Pancreas (tissue), 10 donors: Measurements from ENCODE around the gene AVPR1B. TPM values are rescaled to one million over a fixed set of nuclear protein-coding genes. Genes with fewer than 3 reads are reported as not detected.

Experiments
- ATAC-seq, 4 donors: fragments of 200-7000 bp; cut with Tn5 transposase; one replicate each; pipeline versions ENCODE4 v1.8.0 to v1.9.1; 2020; ENCODE audit warnings: mild to moderate bottlenecking in 4 of 4, moderate library complexity in 4 of 4
- DNase-seq, 6 donors: peaks; one replicate each; pipeline ENCODE4 v3.0.0-alpha.2; 2020
- FAIRE-seq: peaks from 2 replicates; lab custom pipeline; 2012; peaks lifted over from hg19 to GRCh38; lab: Jason Lieb, UNC
- H3K27ac ChIP-seq, 4 donors: fragments of 200-600 bp; sonication (generic); 1 replicate in 3 of 4; 2 replicates in 1 of 4; pipeline versions ENCODE4 v1.5.0 to v1.8.0; 2020
- H3K27me3 ChIP-seq, 4 donors: fragments of 200-600 bp; one replicate each; pipeline ENCODE4 v1.8.0; 2021
- H3K36me3 ChIP-seq, 3 donors: fragments of 200-600 bp; sonication (generic) in 1 of 3; one replicate each; pipeline versions ENCODE4 v1.5.0 to v1.8.0; 2020 to 2021
- H3K4me1 ChIP-seq, 3 donors: fragments of 200-600 bp; one replicate each; pipeline ENCODE4 v1.8.0; 2021
- H3K4me3 ChIP-seq, 4 donors: fragments of 200-600 bp; sonication (generic) in 2 of 4; one replicate each; pipeline versions ENCODE4 v1.5.0 to v1.8.0; 2020 to 2021
- H3K9me3 ChIP-seq, 4 donors: fragments of 200-600 bp; one replicate each; pipeline ENCODE4 v1.8.0; 2021
- WGBS, 2 donors: extraction: QIAGEN DNeasy Blood & Tissue Kit; methylation state at CpG; one replicate each; pipeline ENCODE4 v1.1.7; 2013; 5-methylcytosine and 5-hydroxymethylcytosine counted together
- intact Hi-C, 3 donors: fragments of 100-400 bp; cut with DNase I; formaldehyde crosslinking; loops; one replicate each; pipeline versions ENCODE4 v1.11.1 to v1.14.2; 2022
- polyA plus RNA-seq, 2 donors: library from polyadenylated mRNA; stranded (reverse); fragments of 200-250 nt; gene quantifications; one replicate each; pipeline ENCODE4 v1.2.3, GENCODE V29; 2013
- total RNA-seq, 6 donors: library from RNA; stranded (reverse); fragmentation: NEBNext Ultra II Directional in 4 of 6; extraction: Animal tissue kit (Norgen Biotek cat#: 25700) in 4 of 6; gene quantifications; one replicate each; pipeline versions ENCODE4 v1.2.1 to v1.2.4, GENCODE V29; 2021 to 2023
- TF ChIP-seq, protein P1 (sequence below), 4 donors: fragments of 200-600 bp; sonication (generic) in 3 of 4; IDR thresholded peaks; one replicate each; pipeline versions ENCODE4 v1.5.0 to v1.8.0; 2021; ENCODE audit warnings: antibody characterized with exemption in 4 of 4
- donor health status: healthy with polysubstance abuse.
- donor health status: DM: no; HTN: no; CAD: no; lungs with moderate emphysema.
- donor health status: DM: no; HTN: no; CAD: no.
- donor health status: control.
- donor health status: control.
- donor health status: Bipolar disorder and iron deficiency.
- donor health status: DM: yes; HTN: yes; CAD: no.
- donor health status: DM: no; HTN: no; CAD: no.
- donor health status: DM: no; HTN: no; CAD: no.
- donor health status: DM: yes; HTN: yes; CAD: no.

Gene AVPR1B
- total and polyA plus RNA-seq, 8 donors, result 0.13 to 1.1 (median 0.28) TPM

- DNase-seq (no peak), ATAC-seq (no peak), FAIRE-seq (no peak)
- intact Hi-C loops, result no loop called here
- H3K9me3 ChIP-seq, result no peaks in the 10 kb centered on the region
- no peaks in the 10 kb centered on the region for H3K4me1 ChIP-seq
- no peak overlapping the region for H3K27ac ChIP-seq
- TF ChIP-seq, protein P1, sequence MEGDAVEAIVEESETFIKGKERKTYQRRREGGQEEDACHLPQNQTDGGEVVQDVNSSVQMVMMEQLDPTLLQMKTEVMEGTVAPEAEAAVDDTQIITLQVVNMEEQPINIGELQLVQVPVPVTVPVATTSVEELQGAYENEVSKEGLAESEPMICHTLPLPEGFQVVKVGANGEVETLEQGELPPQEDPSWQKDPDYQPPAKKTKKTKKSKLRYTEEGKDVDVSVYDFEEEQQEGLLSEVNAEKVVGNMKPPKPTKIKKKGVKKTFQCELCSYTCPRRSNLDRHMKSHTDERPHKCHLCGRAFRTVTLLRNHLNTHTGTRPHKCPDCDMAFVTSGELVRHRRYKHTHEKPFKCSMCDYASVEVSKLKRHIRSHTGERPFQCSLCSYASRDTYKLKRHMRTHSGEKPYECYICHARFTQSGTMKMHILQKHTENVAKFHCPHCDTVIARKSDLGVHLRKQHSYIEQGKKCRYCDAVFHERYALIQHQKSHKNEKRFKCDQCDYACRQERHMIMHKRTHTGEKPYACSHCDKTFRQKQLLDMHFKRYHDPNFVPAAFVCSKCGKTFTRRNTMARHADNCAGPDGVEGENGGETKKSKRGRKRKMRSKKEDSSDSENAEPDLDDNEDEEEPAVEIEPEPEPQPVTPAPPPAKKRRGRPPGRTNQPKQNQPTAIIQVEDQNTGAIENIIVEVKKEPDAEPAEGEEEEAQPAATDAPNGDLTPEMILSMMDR (IDR thresholded peaks at IDR 0.05), result no peak
- H3K4me3 ChIP-seq, result no peak overlapping the region
- WGBS, 2 donors, result 37 to 41% methylated on average over 7 of the region's 7 CpGs
- H3K36me3 ChIP-seq, result no peaks in the 10 kb centered on the region
- H3K27me3 ChIP-seq, result peaks cover 0 to 7% (median 0%) of the 10 kb centered on the region in 4 donors
Observed at GRCh38 chr1:206094024-206094423, 23.2 kb downstream of the AVPR1B start.

DNA sequence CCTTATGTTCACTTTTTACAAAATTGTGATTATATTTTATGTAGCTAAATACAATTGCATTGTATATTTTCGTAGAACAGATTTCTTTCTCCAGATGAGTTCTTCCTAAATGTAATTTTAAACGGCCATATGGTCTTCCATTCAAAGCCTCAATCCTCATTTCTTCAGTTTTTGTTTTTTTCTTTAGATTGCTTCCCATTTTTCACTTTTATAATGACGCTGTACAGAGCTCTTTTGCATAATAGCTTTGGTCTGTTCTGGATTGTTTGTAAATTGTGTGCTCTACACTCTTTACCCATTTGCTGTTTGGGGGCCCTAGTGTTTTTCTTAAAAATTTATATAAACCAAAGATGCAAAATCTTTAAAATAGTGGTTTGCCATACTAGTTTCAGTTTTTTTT, 27.8 kb downstream of the AVPR1B start:
- H3K36me3 ChIP-seq, result no peaks in the 10 kb centered on the region
- intact Hi-C loops, result no loop called here
- TF ChIP-seq, protein P1 (IDR thresholded peaks at IDR 0.05), result no peak
- H3K4me1 ChIP-seq, result no peaks in the 10 kb centered on the region
- no peak overlapping the region for H3K27ac ChIP-seq
- FAIRE-seq (no peak), DNase-seq (no peak), ATAC-seq (no peak)
- H3K9me3 ChIP-seq, result no peaks in the 10 kb centered on the region
- H3K4me3 ChIP-seq, result no peak overlapping the region
- WGBS, 2 donors, result 74 to 84% methylated on average over 3 of the region's 3 CpGs
- peaks cover 0 to 7% (median 0%) of the 10 kb centered on the region in 4 donors for H3K27me3 ChIP-seq

- TF ChIP-seq, protein P1 (IDR thresholded peaks at IDR 0.05), result no peak
- H3K36me3 ChIP-seq, result no peaks in the 10 kb centered on the region
- no peak for ATAC-seq
- H3K9me3 ChIP-seq, result no peaks in the 10 kb centered on the region
- H3K27ac ChIP-seq, result no peak overlapping the region
- peaks cover 0 to 7% (median 0%) of the 10 kb centered on the region in 4 donors for H3K27me3 ChIP-seq
- no peak for FAIRE-seq
- H3K4me1 ChIP-seq, result no peaks in the 10 kb centered on the region
- no peak overlapping the region for H3K4me3 ChIP-seq
- intact Hi-C loops, result no loop called here
- no peak for DNase-seq
- 82 to 93% methylated on average over 3 of the region's 3 CpGs for WGBS, 2 donors
Observed at GRCh38 chr1:206087091-206087490, 30.1 kb downstream of the AVPR1B start.

DNA sequence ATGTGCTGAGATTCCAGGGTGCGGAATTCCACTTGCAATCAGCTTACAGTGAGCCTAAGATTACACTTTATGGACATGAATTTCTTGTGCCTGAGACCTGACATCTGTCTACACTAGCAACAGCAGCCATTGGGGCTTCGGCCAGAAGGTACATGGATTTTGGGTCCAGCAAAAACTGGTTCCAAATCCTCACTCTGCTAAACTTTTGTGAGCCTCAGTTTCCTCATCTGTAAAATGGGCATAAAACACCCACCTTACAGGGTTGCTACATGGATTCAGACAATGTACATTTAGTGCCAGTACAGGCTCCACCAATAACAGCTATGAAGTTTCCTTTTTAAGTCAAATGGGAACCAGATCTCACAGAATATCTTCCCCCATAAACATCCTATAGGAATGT, 33.4 kb downstream of the AVPR1B start:
- Histone ChIP-seq H3K4me3 (no peak overlapping the region), H3K36me3 (no peaks in the 10 kb centered on the region), H3K27ac (no peak overlapping the region), H3K9me3 (no peaks in the 10 kb centered on the region), H3K4me1 (no peaks in the 10 kb centered on the region), H3K27me3 (no peaks in the 10 kb centered on the region)
- FAIRE-seq (no peak), ATAC-seq (no peak), DNase-seq (no peak)
- intact Hi-C loops, result no loop called here
- TF ChIP-seq, protein P1 (IDR thresholded peaks at IDR 0.05), result no peak
- WGBS, 2 donors, result 88 to 95% methylated on average over 2 of the region's 2 CpGs

- Histone ChIP-seq H3K4me3 (no peak overlapping the region), H3K9me3 (no peaks in the 10 kb centered on the region), H3K36me3 (no peaks in the 10 kb centered on the region), H3K27me3 (no peaks in the 10 kb centered on the region), H3K4me1 (no peaks in the 10 kb centered on the region), H3K27ac (no peak overlapping the region)
- DNase-seq (no peak), FAIRE-seq (no peak), ATAC-seq (no peak)
- TF ChIP-seq, protein P1 (IDR thresholded peaks at IDR 0.05), result no peak
- WGBS, 2 donors, result 65 to 66% methylated on average over 8 of the region's 8 CpGs
- intact Hi-C loops, result no loop called here
Observed at GRCh38 chr1:206082831-206083695, 34.1 kb downstream of the AVPR1B start.
